Raji (cell line): ENCODE data around the gene NAV2.

Experiments used
- POLR2A ChIP-seq: IDR thresholded peaks from 2 replicates; pipeline ENCODE4 v1.6.1; 2011; ENCODE audit warnings: low read depth, low read length, control low read depth; ENCODE audit not compliant: insufficient read depth

Gene NAV2

GRCh38 chr11:20090654-20091374 is 378.2 kb downstream of the NAV2 start:
- no peak for TF ChIP-seq POLR2A

- no peak for TF ChIP-seq POLR2A
Observed at GRCh38 chr11:20093775-20094174, 381.1 kb downstream of the NAV2 start.

DNA sequence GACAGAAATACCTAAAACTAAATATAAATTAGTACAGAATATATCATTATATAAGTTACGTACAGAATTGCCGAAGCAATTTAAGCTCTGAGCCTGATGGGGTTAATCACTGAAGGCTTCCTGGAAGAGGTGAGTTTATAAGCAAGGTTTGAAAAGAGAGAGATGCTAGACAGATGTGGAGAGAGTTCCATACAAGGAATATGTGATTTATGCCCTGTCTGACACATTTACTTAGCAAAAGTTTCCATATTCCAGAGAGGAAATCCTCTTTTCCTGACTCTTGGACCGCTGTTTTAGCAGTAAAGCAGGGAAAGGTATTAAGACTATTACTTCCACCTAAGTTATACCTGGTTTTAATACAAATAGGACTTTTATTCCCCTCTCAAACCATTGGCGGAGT is 382.6 kb downstream of the NAV2 start:
- no peak for TF ChIP-seq POLR2A

DNA sequence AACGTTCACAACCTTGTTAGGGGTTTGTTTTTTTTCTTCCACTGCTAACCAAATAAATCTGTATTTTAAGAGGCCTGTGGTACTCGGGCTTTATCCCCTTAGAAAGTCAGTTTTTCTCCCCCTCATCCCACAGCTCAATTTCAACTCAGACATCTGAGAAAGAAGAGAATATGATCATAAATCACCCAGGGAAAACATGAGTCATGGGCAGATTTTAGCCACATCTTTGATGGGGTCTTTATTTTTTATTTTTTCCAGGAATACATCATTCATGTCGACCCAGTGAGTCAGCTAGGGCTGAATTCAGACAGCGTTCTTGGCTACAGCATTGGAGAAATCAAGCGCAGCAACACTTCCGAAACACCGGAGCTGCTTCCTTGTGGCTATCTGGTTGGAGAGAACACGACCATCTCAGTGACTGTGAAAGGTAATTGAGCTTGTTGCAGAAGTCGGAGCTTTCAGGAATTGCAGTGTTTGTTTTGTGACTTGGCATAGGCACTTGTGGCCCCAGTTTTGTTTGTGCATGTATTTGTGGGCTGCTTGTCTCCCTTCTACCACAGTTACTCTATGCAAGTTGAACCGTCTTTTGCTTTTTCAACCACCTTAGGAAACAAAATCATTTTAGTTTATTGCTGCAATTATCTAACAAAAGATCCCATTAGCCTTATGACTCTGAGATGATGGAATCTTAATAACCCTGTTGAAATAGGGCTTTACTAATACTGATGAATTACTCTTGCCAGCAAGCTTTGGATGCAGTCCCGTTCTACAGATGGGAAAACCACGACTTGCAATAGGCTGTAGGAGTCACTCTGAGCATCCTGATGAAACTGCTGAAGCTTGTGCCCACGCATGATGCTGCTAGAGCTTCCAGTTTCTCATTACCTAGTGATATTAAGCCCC is 384.9 kb downstream of the NAV2 start:
- no peak for TF ChIP-seq POLR2A

DNA sequence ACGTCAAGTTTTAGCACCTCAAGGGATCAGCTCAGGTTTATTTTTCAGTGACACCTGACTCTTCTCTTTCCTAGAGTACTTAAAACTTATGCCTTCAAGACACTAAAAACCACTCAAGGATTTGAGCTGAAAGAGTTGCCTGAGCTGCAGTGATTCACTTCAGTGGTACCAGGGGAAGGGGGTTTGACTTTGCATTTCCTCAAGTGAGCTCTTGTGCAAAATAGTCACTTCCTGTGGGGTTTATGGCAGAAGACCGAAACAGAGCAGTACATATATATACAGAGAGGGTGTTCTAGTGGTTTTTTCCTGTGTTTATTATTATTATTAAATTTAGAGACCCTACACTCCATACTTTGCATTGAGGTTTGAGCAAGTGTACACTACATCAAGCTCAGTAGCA is 386.9 kb downstream of the NAV2 start:
- no peak for TF ChIP-seq POLR2A

GRCh38 chr11:20102397-20102796 is 389.8 kb downstream of the NAV2 start:
- TF ChIP-seq POLR2A, result no peak

DNA sequence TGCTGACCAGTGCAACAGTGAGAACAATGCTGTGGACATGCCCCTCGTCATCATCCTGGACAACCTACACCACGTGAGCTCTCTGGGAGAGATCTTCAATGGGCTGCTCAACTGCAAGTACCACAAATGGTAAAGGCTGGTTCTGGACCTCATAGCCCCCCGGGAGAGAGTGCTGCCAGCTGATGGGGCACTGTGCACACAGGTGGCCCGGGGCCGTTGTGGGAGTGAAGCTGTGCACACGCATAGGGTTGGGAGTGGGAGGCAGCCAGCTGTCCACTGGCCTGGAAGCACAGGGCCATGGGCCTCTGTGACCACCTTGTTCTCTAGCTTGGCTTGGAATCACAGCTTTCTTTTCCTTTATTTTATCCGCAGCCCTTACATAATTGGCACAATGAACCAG is 390.6 kb downstream of the NAV2 start:
- TF ChIP-seq POLR2A, result no peak

DNA sequence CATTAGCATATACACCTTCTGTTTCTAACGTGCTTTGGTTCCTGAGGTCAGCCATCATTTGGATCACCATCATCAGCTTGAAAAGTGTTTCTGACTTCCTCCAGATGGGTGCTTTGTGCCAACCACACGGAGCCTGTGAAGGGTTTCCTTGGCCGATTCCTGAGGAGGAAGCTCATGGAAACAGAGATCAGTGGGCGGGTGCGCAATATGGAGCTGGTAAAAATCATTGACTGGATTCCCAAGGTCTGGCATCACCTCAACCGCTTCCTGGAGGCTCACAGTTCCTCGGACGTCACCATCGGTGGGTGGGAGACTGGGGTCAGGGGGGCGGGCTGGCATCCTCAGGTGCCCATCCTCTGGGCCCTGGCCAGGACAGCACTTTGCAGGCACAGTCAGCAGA is 392.8 kb downstream of the NAV2 start:
- TF ChIP-seq POLR2A, result no peak

DNA sequence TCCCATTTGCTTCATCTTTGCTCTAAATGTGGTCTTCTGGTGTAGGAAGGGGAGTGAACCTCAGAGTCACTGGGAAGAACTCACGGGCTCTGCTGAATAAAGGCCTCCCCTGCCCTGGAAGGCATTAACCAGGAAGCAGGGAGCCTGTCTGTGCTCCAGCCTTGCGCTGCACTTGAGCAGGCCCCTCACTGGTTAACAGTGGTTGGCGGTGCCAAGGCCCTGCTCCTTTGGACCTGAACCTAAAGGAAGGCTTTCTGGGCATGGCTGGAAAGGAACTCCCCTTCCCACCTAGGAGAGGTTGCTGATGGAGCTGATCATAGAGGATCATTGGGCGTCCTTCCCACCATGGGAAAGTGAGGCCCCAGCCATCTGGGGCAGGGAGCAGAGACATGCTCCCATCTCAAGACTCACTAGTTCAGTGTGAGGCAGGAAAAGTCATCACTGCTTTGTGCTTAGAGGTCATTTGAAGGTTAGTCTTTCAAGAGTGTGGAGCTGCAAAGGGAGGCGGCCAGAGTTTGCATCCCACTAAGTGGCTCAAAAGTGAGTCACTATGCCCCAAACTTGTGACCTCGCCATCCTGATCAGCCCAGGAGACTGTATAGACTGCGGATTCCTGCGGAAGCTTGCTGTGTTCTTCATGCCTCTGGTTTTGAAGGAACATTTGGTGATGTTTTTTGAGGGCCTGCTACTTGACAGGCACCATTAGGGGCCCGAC is 397.3 kb downstream of the NAV2 start:
- no peak for TF ChIP-seq POLR2A

GRCh38 chr11:20110908-20111669 is 398.5 kb downstream of the NAV2 start:
- no peak for TF ChIP-seq POLR2A

- no peak for TF ChIP-seq POLR2A
Observed at GRCh38 chr11:20111871-20112270, 399.2 kb downstream of the NAV2 start.

- no peak for TF ChIP-seq POLR2A
Observed at GRCh38 chr11:20112291-20113148, 399.9 kb downstream of the NAV2 start.

- TF ChIP-seq POLR2A, result no peak
Observed at GRCh38 chr11:20113149-20113438, 400.5 kb downstream of the NAV2 start.

DNA sequence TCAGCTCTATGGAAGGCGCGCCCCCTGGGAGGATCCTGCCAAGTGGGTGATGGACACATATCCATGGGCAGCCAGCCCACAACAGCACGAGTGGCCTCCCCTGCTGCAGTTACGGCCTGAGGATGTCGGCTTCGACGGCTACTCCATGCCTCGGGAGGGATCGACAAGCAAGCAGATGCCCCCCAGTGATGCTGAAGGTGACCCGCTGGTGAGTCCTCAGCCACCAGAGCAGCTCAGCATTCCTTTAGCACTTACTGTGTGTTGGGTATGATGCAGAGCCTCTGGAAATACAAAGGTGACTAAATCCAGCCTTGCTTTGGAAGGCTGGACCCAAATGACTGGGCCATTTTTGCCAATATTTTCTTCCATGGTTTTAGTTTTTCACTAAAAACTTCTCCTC is 402.0 kb downstream of the NAV2 start:
- no peak for TF ChIP-seq POLR2A

- TF ChIP-seq POLR2A, result no peak
Observed at GRCh38 chr11:20116825-20117224, 404.2 kb downstream of the NAV2 start.

DNA sequence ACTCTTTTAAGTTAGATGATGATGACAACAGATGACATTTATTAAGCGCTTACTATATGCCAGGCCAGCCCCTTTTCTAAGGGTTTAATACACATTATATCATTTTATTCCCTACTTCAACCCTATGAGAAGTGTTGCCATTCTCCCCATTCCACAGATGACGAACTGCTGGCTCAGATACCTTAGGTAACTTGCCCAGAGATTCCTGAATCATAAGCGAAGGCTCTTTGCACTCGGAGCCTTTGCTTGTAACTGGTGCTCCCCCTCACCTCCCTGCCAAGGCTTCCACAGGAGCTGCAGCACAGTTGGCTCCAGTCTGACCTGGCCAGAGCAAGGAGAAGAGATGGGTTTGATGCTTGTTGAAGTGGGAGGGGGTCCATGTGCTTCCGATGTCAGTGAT is 404.7 kb downstream of the NAV2 start:
- TF ChIP-seq POLR2A, result no peak
